VCaP (cell line): ENCODE results near the gene STS.

Source experiments
- H3K27ac ChIP-seq: fragments of 450-650 bp; 2 replicates; pipeline ENCODE4 v1.5.1; 2017
- TF ChIP-seq, protein P1 (sequence below): fragments of 450-650 bp; conservative IDR thresholded peaks from 2 replicates; pipeline ENCODE4 v1.5.1; 2017; ENCODE audit warnings: mild to moderate bottlenecking, moderate library complexity

Gene STS

DNA sequence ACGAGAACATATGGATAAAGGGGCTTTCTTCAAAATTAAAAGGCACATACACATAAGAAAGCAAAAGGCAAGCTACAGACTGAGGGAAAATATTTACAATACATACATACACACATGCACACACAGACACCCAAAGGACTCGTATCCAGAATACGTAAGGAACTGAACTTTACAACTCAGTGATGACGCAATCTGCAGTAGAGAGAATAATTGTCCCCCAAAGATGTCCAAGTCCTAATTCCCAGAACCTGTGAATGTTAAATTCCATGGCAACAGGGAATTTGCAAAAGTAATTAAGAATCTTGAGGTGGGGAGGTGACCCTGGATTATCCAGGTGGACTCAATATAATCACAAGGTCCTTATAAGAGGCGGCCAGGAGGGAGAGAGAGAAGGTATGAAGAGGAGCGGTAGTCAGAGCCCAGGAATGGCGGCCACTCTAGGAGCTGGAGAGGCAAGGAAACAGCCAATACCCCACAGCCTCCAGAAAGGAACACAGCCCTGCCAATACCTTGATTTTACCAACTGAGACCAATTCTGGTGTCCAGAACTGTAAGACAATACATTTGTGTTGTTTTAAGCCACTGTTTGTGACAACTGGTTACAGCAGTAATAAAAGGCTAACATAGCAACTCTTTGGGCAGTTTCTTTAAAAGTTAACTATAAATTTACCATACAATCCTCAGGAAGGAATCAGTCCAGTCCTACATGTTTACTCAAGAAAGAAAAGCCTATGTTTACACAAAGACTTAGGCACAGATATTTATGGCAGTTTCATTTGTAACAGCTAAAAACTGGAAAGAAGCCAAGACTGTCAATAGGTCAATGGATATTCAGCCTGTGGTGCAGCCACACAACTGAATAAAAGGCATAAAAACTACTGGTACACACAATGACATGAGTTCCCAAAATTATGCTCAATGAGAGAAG lies 27.3 kb upstream of the STS start:
- TF ChIP-seq, protein P1, sequence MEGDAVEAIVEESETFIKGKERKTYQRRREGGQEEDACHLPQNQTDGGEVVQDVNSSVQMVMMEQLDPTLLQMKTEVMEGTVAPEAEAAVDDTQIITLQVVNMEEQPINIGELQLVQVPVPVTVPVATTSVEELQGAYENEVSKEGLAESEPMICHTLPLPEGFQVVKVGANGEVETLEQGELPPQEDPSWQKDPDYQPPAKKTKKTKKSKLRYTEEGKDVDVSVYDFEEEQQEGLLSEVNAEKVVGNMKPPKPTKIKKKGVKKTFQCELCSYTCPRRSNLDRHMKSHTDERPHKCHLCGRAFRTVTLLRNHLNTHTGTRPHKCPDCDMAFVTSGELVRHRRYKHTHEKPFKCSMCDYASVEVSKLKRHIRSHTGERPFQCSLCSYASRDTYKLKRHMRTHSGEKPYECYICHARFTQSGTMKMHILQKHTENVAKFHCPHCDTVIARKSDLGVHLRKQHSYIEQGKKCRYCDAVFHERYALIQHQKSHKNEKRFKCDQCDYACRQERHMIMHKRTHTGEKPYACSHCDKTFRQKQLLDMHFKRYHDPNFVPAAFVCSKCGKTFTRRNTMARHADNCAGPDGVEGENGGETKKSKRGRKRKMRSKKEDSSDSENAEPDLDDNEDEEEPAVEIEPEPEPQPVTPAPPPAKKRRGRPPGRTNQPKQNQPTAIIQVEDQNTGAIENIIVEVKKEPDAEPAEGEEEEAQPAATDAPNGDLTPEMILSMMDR: no peak
- H3K27ac ChIP-seq: peak overlapping the region; percentile 94

DNA sequence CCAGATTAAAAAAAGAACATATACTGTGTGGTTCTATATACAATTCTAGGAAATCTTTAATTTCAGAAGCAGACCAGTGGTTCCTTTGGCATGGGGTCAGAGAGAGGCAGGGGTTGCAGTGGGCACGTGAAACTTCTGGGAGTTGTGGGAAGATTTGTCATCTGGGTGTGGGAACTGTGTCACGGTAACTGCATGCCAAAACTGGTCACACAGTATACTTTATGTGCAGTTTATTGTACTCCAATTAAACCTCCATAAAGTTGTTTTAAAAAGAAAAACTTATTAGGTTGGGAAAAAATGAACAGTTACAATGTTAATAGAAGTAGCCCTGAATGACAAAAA lies 26.7 kb upstream of the STS start:
- TF ChIP-seq, protein P1: no peak
- H3K27ac ChIP-seq: peak overlapping the region; percentile 94

DNA sequence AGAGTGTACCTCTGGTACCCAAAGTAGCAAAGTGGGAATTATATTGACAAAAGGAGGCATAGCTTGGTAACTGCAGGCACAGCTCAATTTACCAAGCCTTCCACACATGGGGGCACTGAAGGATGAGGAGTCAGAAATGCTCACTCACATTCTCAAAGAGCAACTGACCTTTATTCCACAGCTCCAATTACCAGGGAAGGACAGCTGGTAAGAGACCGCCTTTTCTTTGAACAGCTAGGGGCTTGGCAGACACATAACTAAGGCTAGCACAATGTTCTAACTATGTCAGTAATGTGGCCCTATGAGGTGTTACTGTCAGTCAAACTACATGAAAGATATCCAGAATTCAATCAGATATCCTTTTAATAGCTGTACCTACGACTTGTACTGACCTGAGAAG lies 20.5 kb upstream of the STS start:
- H3K27ac ChIP-seq: no peak overlapping the region
- TF ChIP-seq, protein P1: no peak

DNA sequence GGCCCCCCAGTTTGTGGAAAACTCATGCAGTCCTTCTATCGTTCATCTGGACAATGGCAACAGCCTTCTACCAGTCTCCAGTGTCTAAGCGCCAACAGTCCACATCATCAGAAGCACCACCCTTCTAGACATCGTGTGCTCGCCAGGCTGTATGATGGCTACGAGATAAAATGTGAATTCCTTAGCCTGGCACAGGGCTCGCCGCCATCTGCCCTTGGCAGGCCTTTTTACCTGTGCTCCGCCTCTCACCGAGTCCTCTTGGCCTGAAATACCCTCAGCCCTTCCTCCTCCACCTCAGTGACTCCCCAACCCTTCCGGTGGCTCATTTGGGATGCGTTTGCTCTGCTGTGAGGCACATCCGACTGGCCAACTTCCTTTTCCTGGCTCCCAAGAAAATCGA lies 15.9 kb upstream of the STS start:
- peak overlapping the region; percentile 73 for H3K27ac ChIP-seq

DNA sequence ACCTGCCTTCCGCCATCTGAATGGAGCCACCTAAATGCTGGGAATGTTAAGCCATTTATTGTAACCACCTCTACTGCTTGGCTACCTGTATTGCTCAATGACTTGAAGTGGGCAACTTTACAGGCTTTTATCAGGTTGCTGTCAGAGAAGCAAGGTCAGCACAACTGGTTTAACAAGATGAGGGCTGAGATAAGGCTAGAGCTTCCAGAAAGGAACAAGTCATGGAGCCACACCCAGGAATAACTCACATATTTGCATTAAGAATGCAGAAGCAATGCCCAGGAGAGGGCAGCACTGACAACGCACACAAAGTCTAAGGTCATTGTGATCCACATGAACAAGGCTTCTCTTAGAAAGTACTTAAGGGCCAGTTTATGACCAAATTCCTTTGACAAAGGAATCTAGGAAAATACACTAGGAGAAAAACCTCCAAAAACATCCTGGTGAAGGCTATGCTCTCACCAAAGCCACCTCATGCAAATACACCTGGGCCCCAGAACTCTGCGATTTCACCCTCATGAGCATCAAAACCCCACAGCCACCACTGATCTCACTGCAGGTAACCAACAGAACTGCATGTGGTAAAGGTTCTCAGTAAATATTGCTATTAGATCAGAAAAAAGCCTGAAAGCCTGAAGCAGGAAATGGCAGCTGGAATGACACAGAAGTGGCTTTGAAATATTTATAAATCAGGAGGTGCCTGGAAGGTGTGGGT lies 15.0 kb upstream of the STS start:
- TF ChIP-seq, protein P1: peak; percentile 80
- peak overlapping the region; percentile 73 for H3K27ac ChIP-seq

More for the DNA sequence above, 15.9 kb upstream of the STS start:
- TF ChIP-seq, protein P1: no peak

DNA sequence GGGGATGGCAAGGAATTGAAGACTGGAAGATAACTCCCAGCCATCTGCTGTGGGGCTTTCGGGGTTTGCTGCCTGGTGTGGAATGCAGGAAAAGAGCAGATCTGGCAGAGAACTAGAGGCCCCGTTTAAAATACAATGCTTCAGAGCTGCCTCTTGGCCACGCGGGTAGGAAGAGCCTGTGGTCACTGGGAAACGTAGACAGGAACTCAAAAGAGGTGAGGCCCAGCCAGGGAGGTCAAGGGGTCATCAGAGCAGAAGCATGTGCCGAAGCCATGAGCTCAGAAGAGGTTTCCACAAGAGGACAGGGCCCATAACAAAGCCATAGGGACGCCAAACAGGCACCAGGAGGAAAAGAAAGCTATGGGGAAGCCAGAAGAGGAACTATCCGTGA lies 14.5 kb upstream of the STS start:
- peak overlapping the region; percentile 73 for H3K27ac ChIP-seq
- TF ChIP-seq, protein P1: no peak

DNA sequence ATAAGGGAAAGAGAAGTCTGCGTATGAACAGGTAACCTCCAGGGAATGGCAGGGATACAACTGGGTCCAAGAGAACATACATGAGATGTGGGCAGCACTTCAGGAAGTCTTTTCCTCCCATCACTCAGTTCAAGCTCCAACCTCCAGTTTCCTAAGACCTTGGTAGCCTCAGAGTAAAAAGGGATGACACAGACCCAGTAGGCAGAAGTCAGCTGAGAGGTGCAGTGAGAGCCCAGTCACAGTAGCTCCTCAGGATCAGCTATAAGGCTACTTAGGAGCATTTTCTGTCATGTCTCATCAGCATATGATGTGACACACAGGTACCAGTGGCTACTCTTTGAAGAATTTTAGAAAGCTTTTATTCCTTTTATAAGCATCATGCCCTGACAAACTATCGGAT lies 12.5 kb upstream of the STS start:
- no peak overlapping the region for H3K27ac ChIP-seq
- TF ChIP-seq, protein P1: no peak
